K562 (cell line): Measurements from ENCODE around the gene UBE2D2. TPM values are rescaled to one million over a fixed set of nuclear protein-coding genes. Genes with fewer than 3 reads are reported as not detected.

ENCODE experiments used
- CXXC5 ChIP-seq: fragments of 250-450 bp; sonication (Bioruptor Pico); IDR thresholded peaks from 2 replicates; pipeline ENCODE4 v1.8.0; 2022; ENCODE audit warnings: inconsistent platforms, mild to moderate bottlenecking, moderate library complexity
- ETV6 ChIP-seq, 3 experiments: fragments of 150-350 bp in 1 of 3; sonication (generic) in 1 of 3; formaldehyde crosslinking in 1 of 3; IDR thresholded peaks; 2 replicates each; pipeline versions ENCODE4 v1.6.1 to v1.8.0; 2014 to 2022; ENCODE audit warnings: borderline replicate concordance in 2 of 3, low read depth in 2 of 3, antibody characterized with exemption in 1 of 3, low read length in 1 of 3, mild to moderate bottlenecking in 1 of 3, missing genetic modification reagents in 1 of 3
- GABPB1 ChIP-seq: sonication (generic); formaldehyde crosslinking; IDR thresholded peaks from 2 replicates; pipeline ENCODE4 v1.8.0; 2022; ENCODE audit warnings: mild to moderate bottlenecking, missing genetic modification reagents
- GATAD2B ChIP-seq: fragments of 450-650 bp; IDR thresholded peaks from 2 replicates; pipeline ENCODE4 v1.6.1; 2017; ENCODE audit warnings: mild to moderate bottlenecking, borderline replicate concordance
- HNRNPLL ChIP-seq: fragments of 200-400 bp; formaldehyde crosslinking; IDR thresholded peaks from 2 replicates; pipeline ENCODE4 v1.6.1; 2017; ENCODE audit warnings: low read length, low read depth, mild to moderate bottlenecking; ENCODE audit not compliant: poor library complexity, severe bottlenecking
- KDM1A ChIP-seq, 2 experiments: fragments of 450-650 bp; IDR thresholded peaks; 2 replicates each; pipeline ENCODE4 v1.6.1; 2016; ENCODE audit warnings: mild to moderate bottlenecking in 2 of 2
- NFRKB ChIP-seq: fragments of 450-650 bp; IDR thresholded peaks from 2 replicates; pipeline ENCODE4 v1.6.1; 2016; ENCODE audit warnings: low read depth
- NKRF ChIP-seq: fragments of 450-650 bp; IDR thresholded peaks from 2 replicates; pipeline ENCODE4 v1.6.1; 2016; ENCODE audit warnings: borderline replicate concordance
- RBFOX2 ChIP-seq: fragments of 200-400 bp; formaldehyde crosslinking; IDR thresholded peaks from 2 replicates; pipeline ENCODE4 v1.6.1; 2017; ENCODE audit warnings: low read depth, mild to moderate bottlenecking, low read length, moderate library complexity
- SP1 ChIP-seq: sonication (generic); formaldehyde crosslinking; IDR thresholded peaks from 2 replicates; pipeline ENCODE4 v1.8.1; 2022; ENCODE audit warnings: mild to moderate bottlenecking, missing genetic modification reagents
- SRF ChIP-seq, 2 experiments: fragments of 250-450, 450-650 bp in 1 of 2; sonication (Bioruptor Pico) in 1 of 2; sonication (generic) in 1 of 2; formaldehyde crosslinking; IDR thresholded peaks; 2 replicates each; pipeline versions ENCODE4 v1.5.0 to v1.5.1; 2020 to 2022; ENCODE audit warnings: mild to moderate bottlenecking in 1 of 2, missing genetic modification reagents in 1 of 2
- TAF1 ChIP-seq: IDR thresholded peaks from 2 replicates; pipeline ENCODE4 v1.6.1; 2011; ENCODE audit warnings: mild to moderate bottlenecking, low read length, moderate library complexity; ENCODE audit not compliant: insufficient read depth, control insufficient read depth, severe bottlenecking; ENCODE audit errors: extremely low read depth
- ZNF124 ChIP-seq: sonication (generic); formaldehyde crosslinking; IDR thresholded peaks from 2 replicates; pipeline ENCODE4 v1.8.1; 2022; ENCODE audit warnings: missing genetic modification reagents
- ZNF23 ChIP-seq: fragments of 250-450 bp; sonication (Bioruptor Pico); IDR thresholded peaks from 2 replicates; pipeline ENCODE4 v1.4.0; 2020; ENCODE audit warnings: mild to moderate bottlenecking
- polyA plus RNA-seq, 8 experiments: library from polyadenylated mRNA; depleted of rRNA in 4 of 8; stranded (reverse) in 5 of 8; unstranded in 3 of 8; fragments of >200 nt; fragmentation: Nextera tagmentation in 2 of 8; fragmentation: Illumina TruSeq in 1 of 8; extraction: Ambion mirVana in 2 of 8; extraction: Trizol in 1 of 8; gene quantifications; 2 replicates each; pipeline versions ENCODE4 v1.2.1 to v1.2.3, GENCODE V29; 2011 to 2014; ENCODE audit warnings: inconsistent platforms in 1 of 8, missing spikeins in 1 of 8
- total RNA-seq, 7 experiments: library from RNA; depleted of rRNA in 6 of 7; stranded (reverse); fragments of >200 nt in 6 of 7; fragmentation: Illumina TruSeq in 2 of 7; extraction: Trizol in 2 of 7; gene quantifications; 2 replicates each; pipeline versions ENCODE4 v1.2.1 to v1.2.3, GENCODE V29; 2011 to 2021; ENCODE audit warnings: low replicate concordance in 1 of 7
- TF ChIP-seq, protein P1 (sequence below): sonication (generic); formaldehyde crosslinking; IDR thresholded peaks from 2 replicates; pipeline ENCODE4 v1.8.0; 2022; ENCODE audit warnings: mild to moderate bottlenecking, missing genetic modification reagents
- TF ChIP-seq, protein P2 (sequence below): sonication (generic); formaldehyde crosslinking; IDR thresholded peaks from 2 replicates; pipeline ENCODE4 v1.8.0; 2022; ENCODE audit warnings: missing genetic modification reagents, mild to moderate bottlenecking, borderline replicate concordance

The UBE2D2 gene
- total and polyA plus RNA-seq, 9 of the 15 experiments (the other 6 are each of a cell fraction or from before 2014, with no cell fraction given): 53.6 to 198 (median 122) TPM

DNA sequence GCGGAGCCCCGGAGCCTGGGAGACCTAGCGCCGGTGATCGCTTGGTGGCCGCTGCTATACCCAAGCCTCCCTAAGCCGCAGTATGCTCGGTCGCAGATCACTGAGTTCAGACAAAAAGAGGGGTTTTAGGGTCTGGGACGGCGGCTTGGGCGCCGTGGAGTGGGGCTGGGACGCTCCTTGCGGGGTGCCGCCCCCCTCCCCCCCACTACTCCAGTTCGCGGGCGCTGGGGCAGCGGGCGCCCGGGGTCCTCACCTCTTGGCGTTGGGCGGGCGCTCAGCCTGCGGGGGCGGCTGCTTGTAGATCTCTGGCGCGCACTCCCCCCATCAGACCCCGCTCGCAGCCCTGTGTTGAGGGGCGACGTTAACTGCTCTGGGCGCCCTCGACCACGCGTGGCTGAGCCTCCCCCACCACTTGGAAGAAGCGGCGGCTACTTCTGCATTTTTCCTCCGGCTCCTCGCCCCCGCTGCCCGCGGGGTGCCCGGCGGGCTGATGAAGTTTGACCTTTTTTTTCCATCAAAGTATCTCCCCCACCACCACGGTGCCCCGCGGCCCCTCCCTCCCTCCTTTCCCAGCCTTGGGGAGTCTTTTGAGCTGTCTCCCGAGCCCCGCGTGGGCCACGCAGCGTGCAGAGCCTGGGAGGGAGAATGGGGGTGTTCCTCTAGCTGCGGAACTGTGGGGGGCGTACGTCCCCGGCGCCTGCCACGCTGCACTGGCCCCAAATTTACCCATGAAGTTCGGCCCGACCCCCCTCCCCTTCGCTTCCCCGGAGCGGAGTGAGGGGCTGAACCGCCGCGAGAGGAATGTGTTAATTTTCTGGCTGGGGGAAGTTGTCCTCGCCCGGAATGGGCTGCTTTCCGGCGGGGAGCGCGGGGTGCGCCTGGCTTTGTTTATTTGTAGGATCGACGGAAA, 88.2 kb downstream of the UBE2D2 start (continued):
- 0 out of 2 replicates have a peak, but pooled peaks have one; percentile 32 for TF ChIP-seq NFRKB
- 0 out of 2 replicates have a peak, but pooled peaks have one; percentile 47 for TF ChIP-seq GABPB1 (CRISPR knock-in tag)
- TF ChIP-seq ZNF124 (CRISPR knock-in tag): no peak
- TF ChIP-seq, protein P1, sequence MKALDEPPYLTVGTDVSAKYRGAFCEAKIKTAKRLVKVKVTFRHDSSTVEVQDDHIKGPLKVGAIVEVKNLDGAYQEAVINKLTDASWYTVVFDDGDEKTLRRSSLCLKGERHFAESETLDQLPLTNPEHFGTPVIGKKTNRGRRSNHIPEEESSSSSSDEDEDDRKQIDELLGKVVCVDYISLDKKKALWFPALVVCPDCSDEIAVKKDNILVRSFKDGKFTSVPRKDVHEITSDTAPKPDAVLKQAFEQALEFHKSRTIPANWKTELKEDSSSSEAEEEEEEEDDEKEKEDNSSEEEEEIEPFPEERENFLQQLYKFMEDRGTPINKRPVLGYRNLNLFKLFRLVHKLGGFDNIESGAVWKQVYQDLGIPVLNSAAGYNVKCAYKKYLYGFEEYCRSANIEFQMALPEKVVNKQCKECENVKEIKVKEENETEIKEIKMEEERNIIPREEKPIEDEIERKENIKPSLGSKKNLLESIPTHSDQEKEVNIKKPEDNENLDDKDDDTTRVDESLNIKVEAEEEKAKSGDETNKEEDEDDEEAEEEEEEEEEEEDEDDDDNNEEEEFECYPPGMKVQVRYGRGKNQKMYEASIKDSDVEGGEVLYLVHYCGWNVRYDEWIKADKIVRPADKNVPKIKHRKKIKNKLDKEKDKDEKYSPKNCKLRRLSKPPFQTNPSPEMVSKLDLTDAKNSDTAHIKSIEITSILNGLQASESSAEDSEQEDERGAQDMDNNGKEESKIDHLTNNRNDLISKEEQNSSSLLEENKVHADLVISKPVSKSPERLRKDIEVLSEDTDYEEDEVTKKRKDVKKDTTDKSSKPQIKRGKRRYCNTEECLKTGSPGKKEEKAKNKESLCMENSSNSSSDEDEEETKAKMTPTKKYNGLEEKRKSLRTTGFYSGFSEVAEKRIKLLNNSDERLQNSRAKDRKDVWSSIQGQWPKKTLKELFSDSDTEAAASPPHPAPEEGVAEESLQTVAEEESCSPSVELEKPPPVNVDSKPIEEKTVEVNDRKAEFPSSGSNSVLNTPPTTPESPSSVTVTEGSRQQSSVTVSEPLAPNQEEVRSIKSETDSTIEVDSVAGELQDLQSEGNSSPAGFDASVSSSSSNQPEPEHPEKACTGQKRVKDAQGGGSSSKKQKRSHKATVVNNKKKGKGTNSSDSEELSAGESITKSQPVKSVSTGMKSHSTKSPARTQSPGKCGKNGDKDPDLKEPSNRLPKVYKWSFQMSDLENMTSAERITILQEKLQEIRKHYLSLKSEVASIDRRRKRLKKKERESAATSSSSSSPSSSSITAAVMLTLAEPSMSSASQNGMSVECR (CRISPR knock-in tag): peak; percentile 71; the same call in 1 of the 2 replicates
- TF ChIP-seq TAF1: peak; percentile 24
- TF ChIP-seq HNRNPLL: peak; percentile 76
- TF ChIP-seq RBFOX2: peak; percentile 53
- 0 out of 4 replicates have a peak, but pooled peaks of 1 of the 2 experiments have one; percentile 25 for TF ChIP-seq SRF (CRISPR knock-in tag; IDR thresholded peaks at IDR 0.05)
- TF ChIP-seq KDM1A (IDR thresholded peaks at IDR 0.05): 0 out of 4 replicates have a peak, but pooled peaks of 1 of the 2 experiments have one; percentile 20
- 0 out of 4 replicates have a peak, but pooled peaks of 1 of the 2 experiments have one; percentile 32 for TF ChIP-seq ETV6 (IDR thresholded peaks at IDR 0.05; ENCODE audit: borderline replicate concordance in 1 of 2, low read depth in 2 of 2, low read length in 1 of 2)
- no peak for TF ChIP-seq ETV6 (CRISPR knock-in tag; IDR thresholded peaks at IDR 0.05; ENCODE audit: borderline replicate concordance)
- no peak for TF ChIP-seq ZNF23 (CRISPR knock-in tag)
- peak; percentile 34; the same call in 1 of the 2 replicates for TF ChIP-seq CXXC5 (CRISPR knock-in tag)
- TF ChIP-seq NKRF: peak; percentile 52; the same call in 1 of the 2 replicates
- TF ChIP-seq GATAD2B: peak; percentile 43; the same call in 1 of the 2 replicates
- peak; percentile 29; the same call in 1 of the 2 replicates for TF ChIP-seq SP1 (CRISPR knock-in tag)
- TF ChIP-seq, protein P2, sequence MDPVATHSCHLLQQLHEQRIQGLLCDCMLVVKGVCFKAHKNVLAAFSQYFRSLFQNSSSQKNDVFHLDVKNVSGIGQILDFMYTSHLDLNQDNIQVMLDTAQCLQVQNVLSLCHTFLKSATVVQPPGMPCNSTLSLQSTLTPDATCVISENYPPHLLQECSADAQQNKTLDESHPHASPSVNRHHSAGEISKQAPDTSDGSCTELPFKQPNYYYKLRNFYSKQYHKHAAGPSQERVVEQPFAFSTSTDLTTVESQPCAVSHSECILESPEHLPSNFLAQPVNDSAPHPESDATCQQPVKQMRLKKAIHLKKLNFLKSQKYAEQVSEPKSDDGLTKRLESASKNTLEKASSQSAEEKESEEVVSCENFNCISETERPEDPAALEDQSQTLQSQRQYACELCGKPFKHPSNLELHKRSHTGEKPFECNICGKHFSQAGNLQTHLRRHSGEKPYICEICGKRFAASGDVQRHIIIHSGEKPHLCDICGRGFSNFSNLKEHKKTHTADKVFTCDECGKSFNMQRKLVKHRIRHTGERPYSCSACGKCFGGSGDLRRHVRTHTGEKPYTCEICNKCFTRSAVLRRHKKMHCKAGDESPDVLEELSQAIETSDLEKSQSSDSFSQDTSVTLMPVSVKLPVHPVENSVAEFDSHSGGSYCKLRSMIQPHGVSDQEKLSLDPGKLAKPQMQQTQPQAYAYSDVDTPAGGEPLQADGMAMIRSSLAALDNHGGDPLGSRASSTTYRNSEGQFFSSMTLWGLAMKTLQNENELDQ (CRISPR knock-in tag): no peak
